Lower leg skin (tissue), 3 donors: ENCODE measurements around the gene ADGRG4.

ENCODE experiments used
- POLR2A ChIP-seq, 2 donors: fragments of 450-650 bp; IDR thresholded peaks; one replicate each; pipeline ENCODE4 v1.6.1; 2016 to 2017; ENCODE audit warnings: antibody characterized with exemption in 2 of 2, mild to moderate bottlenecking in 1 of 2, moderate library complexity in 1 of 2
- TF ChIP-seq, protein P1 (sequence below), 3 donors: fragments of 450-650 bp; IDR thresholded peaks; one replicate each; pipeline ENCODE4 v1.5.1; 2016; ENCODE audit warnings: antibody characterized with exemption in 3 of 3, mild to moderate bottlenecking in 3 of 3, moderate library complexity in 2 of 3

DNA sequence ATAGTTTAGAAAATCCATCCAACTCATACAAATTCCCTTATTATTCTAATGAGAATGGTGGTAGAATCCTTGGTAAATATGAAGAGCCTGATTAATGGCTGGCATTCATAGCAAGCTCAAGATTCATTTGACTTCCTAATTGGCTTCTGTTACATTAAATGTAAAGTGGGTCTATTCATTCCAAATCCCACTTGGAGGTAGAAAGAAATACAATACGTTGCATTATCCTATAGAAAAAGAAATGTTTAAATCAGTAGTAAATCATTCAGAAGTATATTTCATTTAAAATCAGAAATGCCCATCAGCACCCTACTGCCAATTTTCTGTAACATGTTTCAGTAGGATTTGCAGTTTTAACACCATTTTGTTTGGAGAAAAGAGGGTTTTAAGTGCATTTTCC lies 6.7 kb downstream of the ADGRG4 start:
- TF ChIP-seq, protein P1, sequence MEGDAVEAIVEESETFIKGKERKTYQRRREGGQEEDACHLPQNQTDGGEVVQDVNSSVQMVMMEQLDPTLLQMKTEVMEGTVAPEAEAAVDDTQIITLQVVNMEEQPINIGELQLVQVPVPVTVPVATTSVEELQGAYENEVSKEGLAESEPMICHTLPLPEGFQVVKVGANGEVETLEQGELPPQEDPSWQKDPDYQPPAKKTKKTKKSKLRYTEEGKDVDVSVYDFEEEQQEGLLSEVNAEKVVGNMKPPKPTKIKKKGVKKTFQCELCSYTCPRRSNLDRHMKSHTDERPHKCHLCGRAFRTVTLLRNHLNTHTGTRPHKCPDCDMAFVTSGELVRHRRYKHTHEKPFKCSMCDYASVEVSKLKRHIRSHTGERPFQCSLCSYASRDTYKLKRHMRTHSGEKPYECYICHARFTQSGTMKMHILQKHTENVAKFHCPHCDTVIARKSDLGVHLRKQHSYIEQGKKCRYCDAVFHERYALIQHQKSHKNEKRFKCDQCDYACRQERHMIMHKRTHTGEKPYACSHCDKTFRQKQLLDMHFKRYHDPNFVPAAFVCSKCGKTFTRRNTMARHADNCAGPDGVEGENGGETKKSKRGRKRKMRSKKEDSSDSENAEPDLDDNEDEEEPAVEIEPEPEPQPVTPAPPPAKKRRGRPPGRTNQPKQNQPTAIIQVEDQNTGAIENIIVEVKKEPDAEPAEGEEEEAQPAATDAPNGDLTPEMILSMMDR (IDR thresholded peaks at IDR 0.05): no peak
- TF ChIP-seq POLR2A (IDR thresholded peaks at IDR 0.05): no peak
